ENCODE results near the gene MAP2K6. TPM values are rescaled to one million over a fixed set of nuclear protein-coding genes. Genes with fewer than 3 reads are reported as not detected.

The MAP2K6 gene
- total RNA-seq, 1 donor = 2.0 TPM

GRCh38 chr17:69575346-69575761 lies 160.9 kb downstream of the MAP2K6 start:
- peak; percentile 86 for DNase-seq (ENCODE audit: low read depth)
- no peak overlapping the region for H3K4me3 ChIP-seq (ENCODE audit: low read depth, low read length)
- TF ChIP-seq CTCF (IDR thresholded peaks at IDR 0.05; ENCODE audit: insufficient read depth, low read length) = no peak

- TF ChIP-seq CTCF (IDR thresholded peaks at IDR 0.05; ENCODE audit: insufficient read depth, low read length) = no peak
These were observed 162.6 kb downstream of the MAP2K6 start for GRCh38 chr17:69577098-69577497.

GRCh38 chr17:69578385-69578936 lies 164.0 kb downstream of the MAP2K6 start:
- no peak for TF ChIP-seq CTCF (IDR thresholded peaks at IDR 0.05; ENCODE audit: insufficient read depth, low read length)
- DNase-seq (ENCODE audit: low read depth) = no peak
- no peak overlapping the region for H3K4me3 ChIP-seq (ENCODE audit: low read depth, low read length)

More at GRCh38 chr17:69577098-69577497, 162.6 kb downstream of the MAP2K6 start:
- no peak overlapping the region for H3K4me3 ChIP-seq (ENCODE audit: low read depth, low read length)
- no peak for DNase-seq (ENCODE audit: low read depth)

- no peak overlapping the region for H3K4me3 ChIP-seq (ENCODE audit: low read depth, low read length)
- no peak for TF ChIP-seq CTCF (IDR thresholded peaks at IDR 0.05; ENCODE audit: insufficient read depth, low read length)
- DNase-seq (ENCODE audit: low read depth) = no peak
These were observed 165.6 kb downstream of the MAP2K6 start for GRCh38 chr17:69579961-69580677.

- TF ChIP-seq CTCF (IDR thresholded peaks at IDR 0.05; ENCODE audit: insufficient read depth, low read length) = no peak
- H3K4me3 ChIP-seq (ENCODE audit: low read depth, low read length) = no peak overlapping the region
- DNase-seq (ENCODE audit: low read depth) = no peak
These were observed 166.8 kb downstream of the MAP2K6 start for GRCh38 chr17:69581061-69581961.

GRCh38 chr17:69588316-69588715 lies 173.8 kb downstream of the MAP2K6 start:
- TF ChIP-seq CTCF (IDR thresholded peaks at IDR 0.05; ENCODE audit: insufficient read depth, low read length) = no peak
- no peak overlapping the region for H3K4me3 ChIP-seq (ENCODE audit: low read depth, low read length)
- no peak for DNase-seq (ENCODE audit: low read depth)
